Cortex of kidney (tissue), 1 donor: ENCODE data around the gene SLC22A2.
"Not testable (repeated sequence)": the region's sequence is repeated elsewhere in the genome, so short reads cannot be mapped to it uniquely, and the experiment has no call there.

Experiments used
- DNase-seq: peaks from one replicate; lab custom pipeline; 2025; lab: John Stamatoyannopoulos, UW

Gene SLC22A2

GRCh38 chr6:160248538-160248937, 10.1 kb downstream of the SLC22A2 start:
- no peak for DNase-seq

- no peak for DNase-seq
Measured at GRCh38 chr6:160247457-160247883, 11.2 kb downstream of the SLC22A2 start.

GRCh38 chr6:160240691-160241084, 17.9 kb downstream of the SLC22A2 start:
- DNase-seq, result no peak

- no peak for DNase-seq
Measured at GRCh38 chr6:160239929-160240690, 18.5 kb downstream of the SLC22A2 start.

GRCh38 chr6:160238761-160239751, 19.6 kb downstream of the SLC22A2 start:
- no peak for DNase-seq

- no peak for DNase-seq
Measured at GRCh38 chr6:160238278-160238711, 20.3 kb downstream of the SLC22A2 start.

- not testable (repeated sequence) for DNase-seq
Measured at GRCh38 chr6:160237597-160238275, 20.9 kb downstream of the SLC22A2 start.

GRCh38 chr6:160236235-160236872, 22.3 kb downstream of the SLC22A2 start:
- DNase-seq, result not testable (repeated sequence)

GRCh38 chr6:160233950-160234640, 24.5 kb downstream of the SLC22A2 start:
- not testable (repeated sequence) for DNase-seq

- no peak for DNase-seq
Measured at GRCh38 chr6:160227769-160228161, 30.9 kb downstream of the SLC22A2 start.

GRCh38 chr6:160227038-160227768, 31.4 kb downstream of the SLC22A2 start:
- no peak for DNase-seq

- DNase-seq, result no peak
Measured at GRCh38 chr6:160226118-160226591, 32.5 kb downstream of the SLC22A2 start.

GRCh38 chr6:160224639-160225237, 33.9 kb downstream of the SLC22A2 start:
- no peak for DNase-seq

- no peak for DNase-seq
Measured at GRCh38 chr6:160222491-160222890, 36.1 kb downstream of the SLC22A2 start.

- no peak for DNase-seq
Measured at GRCh38 chr6:160221918-160222317, 36.7 kb downstream of the SLC22A2 start.

- no peak for DNase-seq
Measured at GRCh38 chr6:160221423-160221822, 37.2 kb downstream of the SLC22A2 start.

- DNase-seq, result no peak
Measured at GRCh38 chr6:160218810-160219209, 39.8 kb downstream of the SLC22A2 start.

- DNase-seq, result no peak
Measured at GRCh38 chr6:160217863-160218262, 40.8 kb downstream of the SLC22A2 start.

- no peak for DNase-seq
Measured at GRCh38 chr6:160217073-160217472, 41.5 kb downstream of the SLC22A2 start.

GRCh38 chr6:160215232-160215631, 43.4 kb downstream of the SLC22A2 start:
- no peak for DNase-seq
